OCI-LY1 (cell line): Measurements from ENCODE around the gene FAHD2B.
A peak's percentile ranks its signal among the peaks of the same experiment; 100 is the strongest.
"Not testable (repeated sequence)": the region's sequence is repeated elsewhere in the genome, so short reads cannot be mapped to it uniquely, and the experiment has no call there.

Experiments
- H2AFZ ChIP-seq: fragments of 200-600 bp; sonication (generic), shearing (Covaris generic); 2 replicates; pipeline ENCODE4 v1.6.0; 2014; ENCODE audit warnings: antibody characterized with exemption, mild to moderate bottlenecking, low read length
- H3F3A ChIP-seq: fragments of 200-600 bp; sonication (generic), shearing (Covaris generic); 2 replicates; pipeline ENCODE4 v1.6.0; 2014; ENCODE audit warnings: mild to moderate bottlenecking, antibody characterized with exemption, low read length, moderate library complexity; ENCODE audit not compliant: insufficient read depth
- H3K27ac ChIP-seq: fragments of 200-600 bp; sonication (generic); 2 replicates; pipeline ENCODE4 v1.5.1; 2014; ENCODE audit warnings: low read length, mixed run types, mild to moderate bottlenecking, low read depth; ENCODE audit not compliant: poor library complexity, severe bottlenecking
- H3K27me3 ChIP-seq: fragments of 200-600 bp; sonication (generic); 2 replicates; pipeline ENCODE4 v1.6.0; 2014; ENCODE audit warnings: antibody characterized with exemption, mild to moderate bottlenecking, low read length, moderate library complexity; ENCODE audit not compliant: insufficient read depth
- H3K36me3 ChIP-seq: fragments of 200-600 bp; sonication (generic); 2 replicates; pipeline ENCODE4 v1.6.1; 2014; ENCODE audit warnings: mild to moderate bottlenecking, antibody characterized with exemption, low read length, moderate library complexity, mixed read lengths; ENCODE audit not compliant: insufficient read depth
- H3K4me1 ChIP-seq: fragments of 200-600 bp; sonication (generic); 2 replicates; pipeline ENCODE4 v1.5.1; 2014; ENCODE audit warnings: mild to moderate bottlenecking, low read length, moderate library complexity; ENCODE audit not compliant: insufficient read depth, severe bottlenecking
- H3K4me2 ChIP-seq: fragments of 200-600 bp; sonication (generic), shearing (Covaris generic); 2 replicates; pipeline ENCODE4 v1.6.1; 2014; ENCODE audit warnings: low read length
- H3K4me3 ChIP-seq: fragments of 200-600 bp; sonication (generic); 2 replicates; pipeline ENCODE4 v1.5.1; 2014; ENCODE audit warnings: low read length, low read depth, mild to moderate bottlenecking, mixed read lengths; ENCODE audit not compliant: poor library complexity, severe bottlenecking
- H3K79me2 ChIP-seq: fragments of 200-600 bp; shearing (Covaris generic); 2 replicates; pipeline ENCODE4 v1.6.1; 2016; ENCODE audit warnings: mixed run types, low read length, mixed read lengths; ENCODE audit not compliant: insufficient read depth
- H3K9ac ChIP-seq: fragments of 200-600 bp; sonication (generic), shearing (Covaris generic); 2 replicates; pipeline ENCODE4 v1.6.1; 2014; ENCODE audit warnings: mild to moderate bottlenecking, low read length, mixed read lengths
- H3K9me2 ChIP-seq: fragments of 200-600 bp; sonication (generic), shearing (Covaris generic); 2 replicates; pipeline ENCODE4 v1.6.1; 2014; ENCODE audit warnings: low read depth, mild to moderate bottlenecking, low read length, mixed read lengths
- H3K9me3 ChIP-seq: fragments of 200-600 bp; shearing (Covaris generic); 2 replicates; pipeline ENCODE4 v1.6.1; 2014; ENCODE audit warnings: low read length, mixed read lengths
- H4K20me1 ChIP-seq: fragments of 200-600 bp; sonication (generic), shearing (Covaris generic); 2 replicates; pipeline ENCODE4 v1.6.0; 2016; ENCODE audit warnings: mild to moderate bottlenecking, low read length; ENCODE audit not compliant: insufficient read depth

FAHD2B gene

DNA sequence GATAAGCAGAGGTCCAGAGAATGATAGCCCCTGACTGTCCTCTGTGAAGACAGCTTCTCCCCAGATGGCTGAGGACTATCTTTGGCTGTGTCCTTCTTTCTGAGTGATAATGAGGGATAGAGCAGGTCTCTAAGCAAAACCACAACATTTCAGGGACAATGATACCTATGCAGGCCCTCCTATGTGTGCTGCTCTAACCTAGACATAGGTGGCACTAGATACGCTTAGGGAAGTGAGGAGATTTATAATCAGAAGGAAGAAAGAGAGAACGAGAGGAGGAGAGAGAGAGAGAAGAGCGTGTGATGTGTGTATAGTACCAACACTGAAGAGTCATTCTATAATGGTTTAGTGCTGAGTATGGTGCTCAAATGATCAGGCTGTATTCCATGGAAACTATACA, 38.5 kb downstream of the FAHD2B start:
- H3F3A ChIP-seq, H3K27ac ChIP-seq, H3K4me1 ChIP-seq, H3K4me3 ChIP-seq, H4K20me1 ChIP-seq, H3K9ac ChIP-seq, H3K9me2 ChIP-seq, H3K9me3 ChIP-seq, H3K4me2 ChIP-seq, H2AFZ ChIP-seq, H3K79me2 ChIP-seq, H3K27me3 ChIP-seq, H3K36me3 ChIP-seq: not testable (repeated sequence)

DNA sequence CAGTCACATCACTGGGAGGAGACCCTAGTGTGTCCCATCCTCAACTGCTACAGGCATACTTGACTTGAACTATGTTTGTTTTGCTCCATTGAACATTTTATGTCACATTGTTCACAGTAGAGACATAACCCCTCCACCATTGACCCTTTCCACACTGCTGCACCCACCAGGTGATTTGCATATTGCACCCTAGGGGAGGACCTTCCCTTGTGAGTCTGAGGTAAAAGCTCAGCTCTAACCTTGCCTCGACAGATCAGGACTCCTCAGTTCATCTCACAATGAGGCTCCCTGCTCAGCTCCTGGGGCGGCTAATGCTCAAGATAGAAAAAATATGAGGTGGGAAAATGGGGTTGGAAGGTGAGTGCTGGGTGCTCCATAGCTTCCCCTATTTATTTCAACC, 44.6 kb downstream of the FAHD2B start:
- not testable (repeated sequence) for H3K9me2 ChIP-seq, H3K4me3 ChIP-seq, H4K20me1 ChIP-seq, H3K9me3 ChIP-seq, H3F3A ChIP-seq, H3K79me2 ChIP-seq, H3K27me3 ChIP-seq, H2AFZ ChIP-seq, H3K36me3 ChIP-seq, H3K27ac ChIP-seq, H3K4me2 ChIP-seq, H3K9ac ChIP-seq
- H3K4me1 ChIP-seq = peaks cover 46% of the 10 kb centered on the region

DNA sequence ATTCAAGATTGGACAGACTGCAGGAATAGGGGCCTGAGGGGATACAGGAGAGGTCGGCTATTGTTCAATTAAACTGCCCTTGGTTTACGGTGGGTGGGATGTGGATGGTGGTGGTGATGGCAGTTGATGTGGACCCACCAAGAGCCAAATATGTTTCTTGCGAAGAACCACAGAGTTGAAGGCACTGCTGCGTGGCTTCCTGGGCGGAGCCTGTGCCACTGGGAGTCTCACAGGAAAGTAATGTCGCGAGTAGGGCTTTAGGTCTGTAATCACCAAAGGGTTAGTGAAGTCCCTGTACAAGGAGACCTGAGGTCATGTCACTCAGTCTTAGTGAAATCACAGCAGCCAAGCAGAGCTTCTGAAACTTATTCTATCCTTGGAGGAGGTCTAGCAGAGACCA, 46.2 kb downstream of the FAHD2B start:
- H3K27me3 ChIP-seq, H3K4me3 ChIP-seq, H2AFZ ChIP-seq, H3F3A ChIP-seq, H3K4me2 ChIP-seq, H4K20me1 ChIP-seq, H3K9me3 ChIP-seq, H3K36me3 ChIP-seq, H3K9ac ChIP-seq, H3K9me2 ChIP-seq, H3K79me2 ChIP-seq: not testable (repeated sequence)
- peaks cover 46% of the 10 kb centered on the region for H3K4me1 ChIP-seq
- peak overlapping the region; percentile 43 for H3K27ac ChIP-seq

DNA sequence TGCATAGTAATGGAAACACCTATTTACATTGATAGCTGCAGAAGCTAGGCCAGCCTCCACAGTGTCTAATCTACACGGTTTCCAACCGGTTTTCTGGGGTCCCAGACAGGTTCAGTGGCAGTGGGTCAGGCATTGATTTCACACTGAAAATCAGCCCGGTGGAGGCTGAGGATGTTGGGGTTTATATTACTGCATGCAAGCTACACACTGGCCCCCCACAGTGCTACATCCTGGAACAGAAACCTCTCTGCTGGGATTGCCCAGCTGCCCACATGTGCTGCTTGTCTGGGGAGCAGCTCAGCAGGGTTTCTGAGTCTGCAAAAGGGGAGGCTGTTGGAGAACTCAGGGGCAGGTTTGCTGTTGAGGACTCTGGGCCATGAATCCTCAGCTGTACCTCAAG, 48.0 kb downstream of the FAHD2B start:
- not testable (repeated sequence) for H2AFZ ChIP-seq, H3K79me2 ChIP-seq, H3K36me3 ChIP-seq, H4K20me1 ChIP-seq, H3K9me2 ChIP-seq, H3K27me3 ChIP-seq, H3F3A ChIP-seq, H3K9me3 ChIP-seq
- Histone ChIP-seq H3K4me2 (peak overlapping the region; percentile 49), H3K27ac (peak overlapping the region; percentile 62), H3K4me3 (peak overlapping the region; percentile 44), H3K4me1 (peaks cover 46% of the 10 kb centered on the region), H3K9ac (peak overlapping the region; percentile 17; the same call in 1 of the 2 replicates)

DNA sequence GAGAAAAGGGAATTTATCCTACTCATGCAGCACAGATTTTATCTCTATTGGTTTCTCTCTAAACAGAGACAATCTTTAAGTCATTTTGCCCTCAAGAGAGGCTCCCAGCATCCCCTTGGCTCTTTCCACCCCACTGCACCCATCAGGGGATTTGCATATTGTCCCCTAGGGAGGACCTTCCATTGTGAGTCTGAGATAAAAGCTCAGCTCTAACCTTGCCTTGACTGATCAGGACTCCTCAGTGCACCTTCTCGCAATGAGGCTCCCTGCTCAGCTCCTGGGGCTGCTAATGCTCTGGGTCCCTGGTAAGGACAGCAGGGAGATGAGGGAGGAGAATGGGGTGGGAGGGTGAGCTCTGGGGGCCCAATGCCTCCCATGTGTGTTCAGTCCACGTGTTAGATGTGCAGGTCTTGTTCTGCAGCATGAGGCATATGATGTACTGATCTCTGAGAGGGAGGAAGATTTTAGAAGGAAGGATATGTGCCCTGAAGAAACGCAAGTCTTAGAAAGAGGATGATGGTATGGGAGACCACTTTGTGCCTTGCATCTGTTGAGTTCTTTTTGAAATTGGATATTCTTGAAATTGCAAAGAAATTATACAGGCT, 48.7 kb downstream of the FAHD2B start:
- not testable (repeated sequence) for H3K79me2 ChIP-seq, H3K9me2 ChIP-seq, H3K9me3 ChIP-seq, H4K20me1 ChIP-seq, H3F3A ChIP-seq, H3K9ac ChIP-seq, H2AFZ ChIP-seq, H3K36me3 ChIP-seq, H3K27me3 ChIP-seq
- peaks cover 46% of the 10 kb centered on the region for H3K4me1 ChIP-seq
- H3K4me3 ChIP-seq = peak overlapping the region; percentile 44
- H3K27ac ChIP-seq = peak overlapping the region; percentile 62
- H3K4me2 ChIP-seq = peak overlapping the region; percentile 49
